Gastroesophageal sphincter (tissue), 4 donors: ENCODE results near the gene FAM163B. TPM values are rescaled to one million over a fixed set of nuclear protein-coding genes. Genes with fewer than 3 reads are reported as not detected.

ENCODE experiments used
- ATAC-seq: fragments of 150-250 bp; one replicate; pipeline ENCODE4 v1.9.1; 2016; ENCODE audit warnings: mild to moderate bottlenecking, moderate library complexity
- H3K27ac ChIP-seq, 4 donors: fragments of 200-600 bp; sonication (generic) in 3 of 4; 1 replicate in 3 of 4; 2 replicates in 1 of 4; pipeline ENCODE4 v1.5.1; 2016 to 2019
- H3K27me3 ChIP-seq: fragments of 200-600 bp; sonication (generic); one replicate; pipeline ENCODE4 v1.5.1; 2019
- H3K36me3 ChIP-seq, 2 donors: fragments of 200-600 bp; sonication (generic); one replicate each; pipeline ENCODE4 v1.5.1; 2019; ENCODE audit warnings: control low read depth in 1 of 2
- H3K4me1 ChIP-seq, 3 donors: fragments of 200-600 bp; sonication (generic); 1 replicate in 2 of 3; 2 replicates in 1 of 3; pipeline ENCODE4 v1.5.1; 2016 to 2019; ENCODE audit warnings: control low read depth in 2 of 3
- H3K4me3 ChIP-seq, 2 donors: fragments of 200-600 bp; sonication (generic); one replicate each; pipeline ENCODE4 v1.5.1; 2019; ENCODE audit warnings: mild to moderate bottlenecking in 1 of 2, moderate library complexity in 1 of 2
- H3K9me3 ChIP-seq, 3 donors: fragments of 200-600 bp; sonication (generic); one replicate each; pipeline ENCODE4 v1.5.1; 2017 to 2019; ENCODE audit warnings: control low read depth in 2 of 3
- EP300 ChIP-seq: sonication (generic); formaldehyde crosslinking; IDR thresholded peaks from one replicate; pipeline ENCODE4 v1.6.1; 2017; ENCODE audit warnings: antibody characterized with exemption, mild to moderate bottlenecking
- POLR2A ChIP-seq, 2 donors: fragments of 450-650 bp; IDR thresholded peaks; one replicate each; pipeline ENCODE4 v1.6.1; 2017; ENCODE audit warnings: antibody characterized with exemption in 2 of 2, mild to moderate bottlenecking in 2 of 2, moderate library complexity in 1 of 2
- POLR2AphosphoS5 ChIP-seq: sonication (generic); formaldehyde crosslinking; IDR thresholded peaks from one replicate; pipeline ENCODE4 v1.6.1; 2017; ENCODE audit warnings: antibody characterized with exemption
- WGBS, 2 donors: methylation state at CpG; one replicate each; pipeline ENCODE4 v1.1.5; 2018; ENCODE audit warnings: low coverage in 1 of 2; 5-methylcytosine and 5-hydroxymethylcytosine counted together
- total RNA-seq, 4 donors: library from RNA; depleted of rRNA; stranded (reverse); fragments of >200 nt; gene quantifications; one replicate each; pipeline ENCODE4 v1.1.0, GENCODE V29; 2016
- TF ChIP-seq, protein P1 (sequence below), 4 experiments: fragments of 200-600 bp in 2 of 4; fragments of 450-650 bp in 2 of 4; sonication (generic) in 1 of 4; IDR thresholded peaks; one replicate each; pipeline ENCODE4 v1.5.1; 2017 to 2019; ENCODE audit warnings: antibody characterized with exemption in 4 of 4, mild to moderate bottlenecking in 2 of 4, moderate library complexity in 2 of 4

Gene FAM163B
- total RNA-seq, 4 donors from 2014 or later, result not detected

DNA sequence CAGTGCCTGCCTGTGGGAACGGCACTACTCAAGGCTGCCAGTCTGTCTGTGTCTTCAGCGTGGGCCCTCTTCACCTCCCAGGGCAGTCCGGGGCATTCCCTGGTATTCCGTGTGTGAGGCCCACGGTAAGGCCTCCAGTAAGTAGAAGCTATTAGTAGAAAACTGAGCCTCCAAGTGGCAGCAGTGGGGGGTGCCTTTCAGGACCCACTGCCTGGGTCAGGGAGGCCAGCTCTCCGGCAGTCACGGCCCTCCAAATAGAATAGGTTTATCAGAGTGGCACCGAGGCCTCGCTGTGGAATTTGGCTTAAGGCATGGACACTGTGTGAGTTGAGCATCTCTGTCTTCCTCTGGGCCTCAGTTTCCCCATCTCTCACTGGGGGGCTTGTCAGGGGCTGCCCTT lies 51.6 kb downstream of the FAM163B start:
- ATAC-seq, result no peak
- peaks cover 0 to 42% (median 16%) of the 10 kb centered on the region in 3 donors for H3K4me1 ChIP-seq
- H3K4me3 ChIP-seq, result no peak overlapping the region
- WGBS, 2 donors, result 98 to 100% methylated on average over 1 to 7 of the region's 9 CpGs
- H3K27ac ChIP-seq, result peak overlapping the region in 3 of 4 donors; percentile 59 to 67 (median 63)
- no peaks in the 10 kb centered on the region for H3K9me3 ChIP-seq
- peaks cover 12% of the 10 kb centered on the region for H3K27me3 ChIP-seq
- TF ChIP-seq, protein P1, sequence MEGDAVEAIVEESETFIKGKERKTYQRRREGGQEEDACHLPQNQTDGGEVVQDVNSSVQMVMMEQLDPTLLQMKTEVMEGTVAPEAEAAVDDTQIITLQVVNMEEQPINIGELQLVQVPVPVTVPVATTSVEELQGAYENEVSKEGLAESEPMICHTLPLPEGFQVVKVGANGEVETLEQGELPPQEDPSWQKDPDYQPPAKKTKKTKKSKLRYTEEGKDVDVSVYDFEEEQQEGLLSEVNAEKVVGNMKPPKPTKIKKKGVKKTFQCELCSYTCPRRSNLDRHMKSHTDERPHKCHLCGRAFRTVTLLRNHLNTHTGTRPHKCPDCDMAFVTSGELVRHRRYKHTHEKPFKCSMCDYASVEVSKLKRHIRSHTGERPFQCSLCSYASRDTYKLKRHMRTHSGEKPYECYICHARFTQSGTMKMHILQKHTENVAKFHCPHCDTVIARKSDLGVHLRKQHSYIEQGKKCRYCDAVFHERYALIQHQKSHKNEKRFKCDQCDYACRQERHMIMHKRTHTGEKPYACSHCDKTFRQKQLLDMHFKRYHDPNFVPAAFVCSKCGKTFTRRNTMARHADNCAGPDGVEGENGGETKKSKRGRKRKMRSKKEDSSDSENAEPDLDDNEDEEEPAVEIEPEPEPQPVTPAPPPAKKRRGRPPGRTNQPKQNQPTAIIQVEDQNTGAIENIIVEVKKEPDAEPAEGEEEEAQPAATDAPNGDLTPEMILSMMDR (IDR thresholded peaks at IDR 0.05), result no peak
- TF ChIP-seq EP300, result no peak
- no peak for TF ChIP-seq POLR2AphosphoS5
- TF ChIP-seq POLR2A (IDR thresholded peaks at IDR 0.05), result no peak
- H3K36me3 ChIP-seq, result peaks cover 0 to 25% of the 10 kb centered on the region in 2 donors

- H3K4me1 ChIP-seq, result peaks cover 0 to 39% (median 16%) of the 10 kb centered on the region in 3 donors
- H3K36me3 ChIP-seq, result peaks cover 0 to 32% of the 10 kb centered on the region in 2 donors
- no peak overlapping the region for H3K4me3 ChIP-seq
- H3K27ac ChIP-seq, result no peak overlapping the region
- no peak for ATAC-seq
- H3K27me3 ChIP-seq, result peaks cover 5% of the 10 kb centered on the region
- 72% methylated on average over 2 of the region's 5 CpGs; no CpG with 5 or more reads in 1 of the 2 donors for WGBS, 2 donors
- H3K9me3 ChIP-seq, result no peaks in the 10 kb centered on the region
- TF ChIP-seq POLR2A (IDR thresholded peaks at IDR 0.05), result no peak
- no peak for TF ChIP-seq EP300
- TF ChIP-seq POLR2AphosphoS5, result no peak
- TF ChIP-seq, protein P1 (IDR thresholded peaks at IDR 0.05), result no peak
These were observed 52.8 kb downstream of the FAM163B start for GRCh38 chr9:133556354-133556753.

GRCh38 chr9:133554729-133555128 lies 54.5 kb downstream of the FAM163B start:
- no peaks in the 10 kb centered on the region for H3K27me3 ChIP-seq
- ATAC-seq, result no peak
- peaks cover 0 to 32% of the 10 kb centered on the region in 2 donors for H3K36me3 ChIP-seq
- TF ChIP-seq, protein P1 (IDR thresholded peaks at IDR 0.05), result no peak
- TF ChIP-seq EP300, result no peak
- TF ChIP-seq POLR2AphosphoS5, result no peak
- TF ChIP-seq POLR2A (IDR thresholded peaks at IDR 0.05), result no peak
- H3K9me3 ChIP-seq, result no peaks in the 10 kb centered on the region
- H3K4me3 ChIP-seq, result no peak overlapping the region
- 94 to 100% methylated on average over 1 to 7 of the region's 8 CpGs for WGBS, 2 donors
- no peak overlapping the region for H3K27ac ChIP-seq
- peaks cover 0 to 22% (median 10%) of the 10 kb centered on the region in 3 donors for H3K4me1 ChIP-seq

- no peaks in the 10 kb centered on the region for H3K9me3 ChIP-seq
- no peaks in the 10 kb centered on the region for H3K27me3 ChIP-seq
- TF ChIP-seq POLR2AphosphoS5, result no peak
- TF ChIP-seq EP300, result no peak
- TF ChIP-seq POLR2A (IDR thresholded peaks at IDR 0.05), result no peak
- TF ChIP-seq, protein P1 (IDR thresholded peaks at IDR 0.05), result no peak
- H3K27ac ChIP-seq, result no peak overlapping the region
- WGBS, 2 donors, result 90% methylated on average over 2 of the region's 31 CpGs; no CpG with 5 or more reads in 1 of the 2 donors
- ATAC-seq, result no peak
- peaks cover 0 to 32% of the 10 kb centered on the region in 2 donors for H3K36me3 ChIP-seq
- H3K4me3 ChIP-seq, result no peak overlapping the region
- peaks cover 0 to 18% (median 10%) of the 10 kb centered on the region in 3 donors for H3K4me1 ChIP-seq
These were observed 55.0 kb downstream of the FAM163B start for GRCh38 chr9:133553973-133554713.

- Histone ChIP-seq H3K4me1 (peaks cover 0 to 7% (median 5%) of the 10 kb centered on the region in 3 donors), H3K36me3 (peaks cover 0 to 32% of the 10 kb centered on the region in 2 donors), H3K9me3 (no peaks in the 10 kb centered on the region), H3K27me3 (no peaks in the 10 kb centered on the region), H3K27ac (no peak overlapping the region), H3K4me3 (no peak overlapping the region)
- WGBS, 2 donors, result 81 to 95% methylated on average over 3 to 8 of the region's 10 CpGs
- no peak for TF ChIP-seq EP300
- no peak for TF ChIP-seq POLR2AphosphoS5
- TF ChIP-seq, protein P1 (IDR thresholded peaks at IDR 0.05), result no peak
- no peak for TF ChIP-seq POLR2A (IDR thresholded peaks at IDR 0.05)
- no peak for ATAC-seq
These were observed 56.1 kb downstream of the FAM163B start for GRCh38 chr9:133553123-133553522.
